GM19397 (cell line): ENCODE measurements around the gene DAZ3.
"Not testable (repeated sequence)": the region's sequence is repeated elsewhere in the genome, so short reads cannot be mapped to it uniquely, and the experiment has no call there.

Experiments
- ATAC-seq: cut with Tn5 transposase; IDR thresholded peaks from one replicate; pipeline ENCODE4 v1.9.1; 2021; ENCODE audit warnings: mild to moderate bottlenecking, moderate library complexity; ENCODE audit not compliant: unreplicated experiment

DAZ3 gene

GRCh38 chrY:24813293-24813692, at the start of gene DAZ3:
Gene DAZ3, minus strand, starts transcription at chrY:24813393. Its CDS starts 208 bp downstream, at chrY:24813185.
- ATAC-seq: not testable (repeated sequence)

DNA sequence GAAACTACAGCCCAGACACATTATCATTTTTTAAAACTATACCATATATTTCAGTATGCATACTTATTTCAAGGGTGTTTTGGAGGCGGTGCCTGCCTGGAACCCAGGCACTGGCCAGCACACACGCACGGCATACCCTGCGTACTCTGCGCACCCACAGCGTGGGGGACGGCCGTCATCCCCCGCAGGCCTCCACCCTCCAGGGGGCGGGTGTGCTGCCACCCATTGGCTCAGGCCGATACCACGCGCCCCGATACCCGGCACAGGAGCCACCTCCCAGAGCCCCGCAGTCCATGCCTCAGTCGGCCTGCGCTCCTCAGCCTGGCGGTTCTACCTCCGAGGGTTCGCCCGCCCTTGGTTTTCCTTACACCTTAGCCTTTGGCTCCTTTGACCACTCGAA, 20.4 kb upstream of the DAZ3 start, which contains the start of gene DAZ4:
Gene DAZ4 (plus strand): TSS at position 301 of the 400 bp plus-strand sequence. CDS start 208 bp downstream, outside the sequence.
- ATAC-seq: not testable (repeated sequence)

- not testable (repeated sequence) for ATAC-seq
These were observed 11.9 kb upstream of the DAZ3 start for GRCh38 chrY:24825069-24825468.

GRCh38 chrY:24824184-24824879, 11.1 kb upstream of the DAZ3 start:
- not testable (repeated sequence) for ATAC-seq

DNA sequence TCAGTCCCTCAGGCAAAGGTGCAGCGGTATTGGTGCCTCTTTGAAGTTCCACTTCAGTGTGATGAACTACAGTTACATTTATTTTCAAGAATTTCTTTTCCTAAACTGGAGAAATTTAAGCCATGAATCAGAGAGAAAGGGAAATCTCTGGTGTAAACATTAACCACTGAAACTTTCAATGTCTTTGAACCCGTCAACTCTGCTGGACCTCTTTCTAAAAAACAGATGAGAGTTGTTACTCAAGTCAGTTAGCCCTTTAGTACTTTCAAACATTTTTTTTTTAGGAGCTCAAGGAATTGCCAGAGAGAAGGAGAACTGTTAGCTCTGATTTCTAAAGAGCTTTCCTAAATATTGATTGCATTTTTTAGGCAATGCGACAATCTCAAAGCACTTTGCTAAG, 8.6 kb upstream of the DAZ3 start:
- not testable (repeated sequence) for ATAC-seq
